Middle frontal gyrus (tissue), 1 donor: ENCODE results near the gene TMCC1.
"Not testable (repeated sequence)": the region's sequence is repeated elsewhere in the genome, so short reads cannot be mapped to it uniquely, and the experiment has no call there.

Experiments used
- DNase-seq: peaks from one replicate; pipeline ENCODE4 v3.0.0-alpha.2; 2015; ENCODE audit warnings: low spot score; ENCODE audit errors: extremely low spot score

The TMCC1 gene

GRCh38 chr3:129837065-129837642, 56.4 kb downstream of the TMCC1 start:
- no peak for DNase-seq

- DNase-seq, result no peak
These were observed 57.0 kb downstream of the TMCC1 start for GRCh38 chr3:129836381-129837064.

GRCh38 chr3:129835198-129835597, 58.3 kb downstream of the TMCC1 start:
- no peak for DNase-seq

GRCh38 chr3:129834580-129834979, 58.9 kb downstream of the TMCC1 start:
- DNase-seq, result no peak

GRCh38 chr3:129831942-129832341, 61.6 kb downstream of the TMCC1 start:
- DNase-seq, result not testable (repeated sequence)

- no peak for DNase-seq
These were observed 62.0 kb downstream of the TMCC1 start for GRCh38 chr3:129831503-129831902.

GRCh38 chr3:129829640-129830039, 63.9 kb downstream of the TMCC1 start:
- DNase-seq, result peak; percentile 79

- DNase-seq, result no peak
These were observed 65.7 kb downstream of the TMCC1 start for GRCh38 chr3:129827765-129828164.

- no peak for DNase-seq
These were observed 68.5 kb downstream of the TMCC1 start for GRCh38 chr3:129824926-129825541.

- DNase-seq, result no peak
These were observed 70.8 kb downstream of the TMCC1 start for GRCh38 chr3:129822679-129823078.

- no peak for DNase-seq
These were observed 71.3 kb downstream of the TMCC1 start for GRCh38 chr3:129822241-129822640.

- DNase-seq, result no peak
These were observed 72.9 kb downstream of the TMCC1 start for GRCh38 chr3:129820587-129820986.

GRCh38 chr3:129812589-129812988, 80.9 kb downstream of the TMCC1 start:
- DNase-seq, result no peak

- DNase-seq, result no peak
These were observed 84.2 kb downstream of the TMCC1 start for GRCh38 chr3:129809297-129809696.

GRCh38 chr3:129796146-129796545, 97.4 kb downstream of the TMCC1 start:
- DNase-seq, result no peak

- no peak for DNase-seq
These were observed 98.1 kb downstream of the TMCC1 start for GRCh38 chr3:129795186-129796010.

- DNase-seq, result no peak
These were observed 99.0 kb downstream of the TMCC1 start for GRCh38 chr3:129794311-129795185.

GRCh38 chr3:129793942-129794310, 99.6 kb downstream of the TMCC1 start:
- DNase-seq, result no peak

GRCh38 chr3:129793319-129793718, 100.2 kb downstream of the TMCC1 start:
- no peak for DNase-seq

- no peak for DNase-seq
These were observed 110.0 kb downstream of the TMCC1 start for GRCh38 chr3:129783470-129783869.

- no peak for DNase-seq
These were observed 114.6 kb downstream of the TMCC1 start for GRCh38 chr3:129778871-129779270.
